GM19025 (cell line): Measurements from ENCODE around the gene MTX3.

Experiments
- ATAC-seq: cut with Tn5 transposase; IDR thresholded peaks from one replicate; pipeline ENCODE4 v1.9.1; 2021; ENCODE audit warnings: mild to moderate bottlenecking, low read depth, moderate library complexity; ENCODE audit not compliant: unreplicated experiment

Gene MTX3

GRCh38 chr5:79984363-79984762 lies 6.7 kb downstream of the MTX3 start:
- no peak for ATAC-seq

DNA sequence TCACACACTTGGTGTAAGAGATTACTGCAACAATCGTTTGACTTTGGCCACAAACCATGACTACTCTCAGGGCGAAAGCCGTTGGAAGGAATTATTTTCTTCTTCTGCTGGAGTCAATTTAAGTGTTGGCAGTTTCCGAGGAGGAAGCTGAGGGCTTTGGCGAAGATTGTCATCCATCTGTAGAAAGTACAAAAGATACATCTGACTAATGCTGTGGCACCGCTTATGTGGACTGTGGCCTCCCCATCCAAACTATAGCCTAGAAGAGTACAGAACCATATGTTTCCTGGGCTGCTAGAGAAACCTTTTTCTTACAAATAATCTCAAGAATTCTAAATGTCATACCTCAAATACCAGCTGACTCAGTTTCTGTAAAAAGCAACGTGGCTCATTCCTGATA lies 7.4 kb downstream of the MTX3 start:
- ATAC-seq: no peak

DNA sequence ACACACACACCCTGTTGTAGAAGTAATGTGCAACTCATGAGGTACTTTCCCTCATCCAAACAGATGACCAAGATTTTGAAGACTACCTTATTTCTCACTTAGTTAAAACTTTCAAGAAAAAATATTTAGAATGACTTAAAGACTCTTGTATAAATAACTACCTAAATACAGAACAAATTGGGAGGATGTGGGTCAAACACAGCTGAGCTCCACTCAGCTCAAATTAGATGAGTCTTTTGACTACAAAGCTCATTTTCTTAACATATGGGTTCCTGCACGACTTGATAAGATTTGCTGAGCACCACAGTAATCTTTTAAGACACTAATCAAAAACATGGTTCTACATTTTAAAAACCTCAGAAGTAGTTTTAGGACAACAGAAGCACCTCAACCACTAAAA lies 8.9 kb downstream of the MTX3 start:
- ATAC-seq: no peak

DNA sequence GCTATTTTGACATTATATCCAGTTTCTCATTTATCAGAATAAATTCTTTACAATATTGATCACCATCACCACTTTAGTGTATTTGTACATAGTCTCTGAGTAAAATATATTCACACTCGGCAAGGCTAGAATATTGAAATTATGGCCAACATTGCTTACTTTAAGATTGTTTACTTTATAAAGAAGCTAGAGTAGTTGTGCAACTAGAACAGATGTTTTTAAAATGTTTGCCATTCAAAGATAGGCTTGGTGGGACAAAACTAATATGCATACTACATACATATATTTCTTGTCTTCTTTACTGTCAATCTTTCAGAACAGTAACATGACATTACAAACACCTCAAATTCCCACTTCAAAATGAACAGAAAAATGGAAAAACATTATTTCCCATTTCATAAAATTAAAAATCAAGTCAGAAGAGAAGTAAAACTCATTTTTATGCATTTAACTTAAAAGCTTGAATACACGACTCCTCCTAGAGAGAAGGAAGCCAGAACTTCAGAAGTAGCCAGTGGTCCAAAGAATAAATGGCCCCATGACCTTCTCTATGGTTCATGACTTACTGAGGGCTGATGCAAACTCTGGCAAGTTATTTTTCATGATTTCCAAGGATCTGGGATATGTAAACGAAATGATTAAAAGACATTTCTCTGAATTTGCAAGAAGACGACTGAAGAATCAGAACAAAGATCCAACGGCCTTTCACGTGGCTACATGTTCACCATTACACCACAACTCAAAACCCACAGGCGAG lies 14.1 kb downstream of the MTX3 start:
- ATAC-seq: no peak

DNA sequence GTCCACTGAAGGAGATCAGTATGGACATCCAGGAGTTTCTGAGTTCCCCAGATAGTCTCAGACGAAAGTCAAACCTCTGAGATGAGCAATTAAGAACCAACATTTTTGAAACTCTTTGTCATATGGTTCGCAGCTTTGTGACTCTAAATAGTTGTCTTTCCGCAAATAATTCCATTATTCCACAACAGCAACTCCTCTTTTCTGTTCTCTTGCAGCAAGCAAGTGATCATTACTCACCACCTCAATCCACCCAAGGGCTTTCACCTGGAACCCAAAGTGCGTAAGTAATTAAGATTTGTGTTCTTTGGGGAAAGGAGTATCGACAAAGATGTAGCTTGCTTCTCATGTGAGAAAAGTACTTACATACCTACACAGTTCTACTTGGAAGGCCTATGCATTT lies 15.6 kb downstream of the MTX3 start:
- no peak for ATAC-seq

- ATAC-seq: no peak
These were observed 16.2 kb downstream of the MTX3 start for GRCh38 chr5:79974886-79975285.

DNA sequence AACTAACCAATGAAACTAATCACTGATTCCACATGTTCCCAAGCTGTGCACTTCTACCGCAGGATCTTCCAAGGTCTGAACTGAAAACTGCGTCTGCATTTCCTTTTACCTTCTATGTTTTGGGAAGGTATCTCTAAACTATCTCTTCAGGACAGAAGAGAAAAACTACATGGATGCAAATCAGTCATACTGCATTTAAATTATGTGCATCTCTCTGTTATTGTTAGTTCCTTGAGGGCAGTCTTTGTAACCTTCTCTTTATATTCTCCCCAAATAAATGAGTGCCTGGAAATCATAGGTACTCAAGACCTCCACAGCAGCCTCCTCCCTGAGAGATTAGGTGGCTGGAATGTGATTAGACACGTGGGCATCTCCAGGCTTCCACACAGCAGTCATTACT lies 17.1 kb downstream of the MTX3 start:
- no peak for ATAC-seq

DNA sequence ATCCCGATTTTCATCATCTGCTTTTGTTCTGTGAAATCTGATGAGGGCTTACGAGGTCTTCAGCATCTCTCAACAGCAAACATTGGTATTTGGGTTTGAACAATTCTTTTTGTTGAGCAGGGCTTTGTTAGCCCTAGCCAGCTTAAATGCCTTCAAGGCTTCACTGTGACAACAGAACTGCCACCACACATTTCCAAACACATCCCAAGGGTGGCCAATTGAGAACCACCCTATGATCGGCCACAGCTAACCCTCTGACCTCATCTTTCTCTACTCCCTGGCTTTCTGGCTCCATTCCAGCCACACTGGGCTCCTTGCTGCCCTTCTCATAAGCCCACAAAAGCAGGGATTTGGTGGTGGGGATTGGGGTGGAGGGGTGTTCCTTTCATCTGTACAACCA lies 17.6 kb downstream of the MTX3 start:
- ATAC-seq: no peak

GRCh38 chr5:79971156-79971555 lies 19.9 kb downstream of the MTX3 start:
- no peak for ATAC-seq

GRCh38 chr5:79966448-79966847 lies 24.6 kb downstream of the MTX3 start:
- ATAC-seq: no peak

GRCh38 chr5:79964136-79964535 lies 26.9 kb downstream of the MTX3 start:
- no peak for ATAC-seq

DNA sequence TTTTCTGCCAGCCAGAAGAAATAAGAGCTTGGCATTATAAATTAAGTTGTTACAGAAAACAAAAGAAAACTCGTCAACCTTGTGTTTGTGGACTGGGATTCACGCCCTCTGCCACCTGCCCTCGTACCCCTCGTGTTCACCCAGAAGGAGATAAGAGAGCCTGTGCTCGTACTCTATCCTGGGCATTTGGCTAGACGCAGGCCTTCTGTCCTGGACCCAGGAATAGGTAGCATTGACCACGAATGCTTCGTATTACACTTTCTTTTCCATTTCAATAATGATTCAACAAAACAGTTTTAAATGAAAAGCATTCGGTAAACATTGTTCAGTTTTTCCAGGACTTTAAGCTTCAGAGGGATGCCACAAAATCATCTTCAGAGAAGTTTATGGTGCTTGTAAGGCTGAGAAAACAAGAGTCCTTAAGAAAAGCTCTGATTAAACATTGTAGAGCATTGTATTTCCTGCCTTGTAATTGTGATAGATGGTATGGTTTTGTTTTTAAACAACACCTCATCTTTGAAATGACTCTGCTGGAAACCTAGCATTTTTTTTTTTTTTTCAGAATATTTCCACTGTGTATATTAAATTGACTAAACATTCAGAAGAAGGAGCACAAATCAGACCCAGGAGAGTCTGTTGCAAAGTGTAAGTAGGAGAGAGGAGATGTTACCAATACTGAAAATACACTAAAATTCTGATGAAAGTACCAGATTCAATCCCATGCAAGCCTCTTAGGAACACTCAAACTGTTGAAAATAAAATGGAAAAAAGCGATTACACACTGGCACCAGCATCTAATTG lies 27.6 kb downstream of the MTX3 start:
- no peak for ATAC-seq

DNA sequence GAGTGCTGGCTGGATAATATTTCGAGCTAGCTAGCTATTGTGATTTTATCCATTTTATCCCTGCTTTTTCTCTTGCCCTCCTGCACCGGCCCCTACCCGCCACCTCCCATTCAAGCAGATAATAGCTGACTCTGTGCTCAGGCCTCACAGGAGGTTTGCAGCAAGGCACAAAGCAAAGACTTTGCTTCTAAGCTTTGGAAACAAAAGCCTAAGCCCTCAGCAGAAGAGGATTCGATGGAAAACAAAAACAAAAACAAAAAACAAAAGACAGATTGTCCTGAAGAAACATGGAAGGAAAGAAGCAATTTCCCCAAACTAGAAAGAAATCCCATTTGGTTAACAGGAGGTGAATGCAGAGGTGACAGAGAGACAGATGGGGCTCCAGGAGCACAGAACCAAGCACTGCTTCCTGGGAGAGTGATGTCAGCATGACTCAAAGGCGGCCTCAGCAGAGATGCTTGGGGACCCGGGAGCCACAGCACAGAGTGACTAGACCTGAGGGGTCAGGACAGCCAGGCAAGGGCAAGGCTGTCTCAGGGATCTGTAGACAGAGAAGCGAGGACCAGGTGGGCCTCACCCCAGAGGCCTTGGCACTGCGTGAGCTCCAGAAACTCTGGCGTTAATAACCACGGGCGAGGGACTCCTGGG lies 28.4 kb downstream of the MTX3 start:
- ATAC-seq: no peak

DNA sequence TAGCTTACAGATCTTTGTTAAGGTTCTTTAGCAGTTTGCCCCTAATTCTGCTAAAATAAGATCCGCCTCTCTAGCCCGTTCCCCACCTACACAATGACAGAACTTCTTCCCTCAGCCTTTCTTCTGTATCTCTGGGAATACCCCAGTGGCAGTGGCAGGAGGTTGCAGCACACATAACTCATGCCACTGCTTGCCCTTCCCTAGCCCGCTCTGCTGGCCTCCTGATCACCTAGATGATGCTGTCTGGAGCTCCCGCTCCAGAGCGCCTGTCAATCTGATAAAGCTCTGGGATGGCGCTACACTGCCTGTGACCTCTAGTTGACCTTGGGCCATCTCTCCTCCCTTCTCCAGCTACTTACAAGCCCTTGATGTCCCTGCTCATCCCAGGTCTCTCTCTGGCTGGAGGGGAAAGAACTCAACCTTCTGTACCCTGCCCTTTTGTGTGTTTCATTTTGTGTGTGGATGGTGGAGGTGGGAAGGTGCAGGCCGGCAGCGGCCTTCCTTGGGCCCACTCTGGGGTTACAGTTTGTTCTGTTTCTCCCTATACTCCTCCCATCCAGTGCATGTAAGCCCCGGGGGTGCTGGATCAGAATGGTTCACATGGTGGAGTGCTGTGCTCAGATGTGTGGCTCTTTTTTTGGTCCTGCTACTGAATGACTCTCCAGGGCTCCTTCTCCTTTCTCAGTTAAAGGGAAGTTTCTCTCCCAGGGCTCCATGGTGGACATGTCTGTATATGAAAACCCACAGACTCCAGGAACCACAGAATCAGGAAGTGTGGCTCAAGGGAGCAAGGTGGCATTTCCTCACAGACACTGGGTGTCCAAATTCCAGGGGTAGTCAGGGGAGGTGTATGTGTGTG lies 29.1 kb downstream of the MTX3 start:
- ATAC-seq: no peak

DNA sequence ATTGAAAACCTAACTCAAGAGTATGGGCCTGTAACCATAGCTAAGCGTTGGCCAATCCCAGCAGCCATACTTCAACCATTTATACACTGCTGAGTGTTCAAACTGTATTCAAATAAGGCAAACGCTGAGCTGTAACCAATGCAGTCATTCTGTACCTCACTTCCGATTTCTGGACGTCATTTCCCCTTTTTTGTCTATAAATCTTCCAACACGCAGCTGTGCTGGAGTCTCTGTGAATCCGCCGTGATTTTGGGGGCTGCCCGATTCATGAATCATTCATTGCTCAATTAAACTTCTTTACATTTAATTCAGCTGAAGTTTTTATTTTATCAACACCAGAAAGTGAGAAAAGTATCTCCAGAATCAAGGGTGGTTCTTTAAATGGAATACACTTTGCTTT lies 31.7 kb downstream of the MTX3 start:
- no peak for ATAC-seq

GRCh38 chr5:79955941-79956670 lies 35.0 kb downstream of the MTX3 start:
- no peak for ATAC-seq

DNA sequence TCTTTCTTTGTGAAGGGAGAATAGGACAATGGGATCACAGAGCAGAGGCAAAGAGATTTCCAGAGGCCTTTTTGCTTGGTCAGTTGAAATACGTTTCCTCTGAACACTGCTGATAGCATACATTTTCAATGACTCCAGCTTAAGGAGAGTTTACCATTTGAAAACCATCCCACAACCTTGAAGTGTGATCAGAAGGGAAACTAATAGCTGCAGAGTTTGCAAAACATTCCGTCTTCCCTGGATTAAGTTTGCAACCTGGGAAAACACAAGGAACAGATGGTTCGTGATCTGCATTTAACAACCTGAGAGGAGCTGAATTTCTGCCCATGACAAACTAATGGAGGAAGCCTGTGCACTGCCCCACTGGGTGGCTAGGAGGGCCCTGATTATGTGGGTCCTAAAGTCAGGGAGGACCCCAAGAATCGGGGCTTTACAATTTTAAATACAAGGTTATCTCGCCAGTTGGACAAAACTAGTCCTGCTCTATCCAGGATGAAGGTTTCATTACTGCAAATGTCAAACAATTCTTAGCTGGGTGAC lies 35.6 kb downstream of the MTX3 start:
- ATAC-seq: no peak

- no peak for ATAC-seq
These were observed 36.4 kb downstream of the MTX3 start for GRCh38 chr5:79954620-79955019.

GRCh38 chr5:79947567-79947966 lies 43.5 kb downstream of the MTX3 start:
- no peak for ATAC-seq

DNA sequence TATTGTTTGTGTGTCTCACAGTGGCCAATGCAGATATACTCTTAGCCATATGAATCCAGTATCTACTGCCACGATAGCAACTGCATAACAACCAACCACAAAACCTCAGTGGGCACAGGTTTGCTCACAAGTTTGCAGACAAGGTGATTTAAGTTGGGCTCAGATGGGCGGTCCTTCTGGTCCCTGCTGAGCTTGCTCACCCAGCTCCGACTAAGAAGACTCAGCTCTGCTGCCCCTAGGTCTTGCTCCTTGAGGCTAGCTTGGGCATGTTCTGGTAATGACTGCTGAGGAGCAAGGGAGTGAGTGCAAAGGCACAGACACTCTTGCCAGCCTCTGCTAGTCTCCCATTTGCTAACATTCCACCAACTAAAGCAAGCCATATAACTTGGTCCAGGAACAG lies 52.6 kb downstream of the MTX3 start:
- no peak for ATAC-seq
